Nephron (organoid): ENCODE data around the gene BIRC2.

ENCODE experiments used
- H3K27ac Mint-ChIP-seq, 3 experiments: 2 replicates each; pipeline ENCODE4 v1.8.0; 2020; ENCODE audit warnings: mixed read lengths in 3 of 3, mild to moderate bottlenecking in 2 of 3, moderate library complexity in 1 of 3
- H3K27me3 Mint-ChIP-seq: 2 replicates; pipeline ENCODE4 v1.8.0; 2021; ENCODE audit warnings: low read depth, mild to moderate bottlenecking, moderate library complexity, mixed read lengths
- H3K36me3 Mint-ChIP-seq: 2 replicates; pipeline ENCODE4 v1.8.0; 2020; ENCODE audit warnings: low read depth, mixed read lengths
- H3K4me1 Mint-ChIP-seq: 2 replicates; pipeline ENCODE4 v1.8.0; 2020; ENCODE audit warnings: mixed read lengths
- H3K4me3 Mint-ChIP-seq, 3 experiments: 2 replicates each; pipeline ENCODE4 v1.8.0; 2020; ENCODE audit warnings: mild to moderate bottlenecking in 3 of 3, mixed read lengths in 3 of 3, moderate library complexity in 2 of 3
- H3K9me3 Mint-ChIP-seq: 2 replicates; pipeline ENCODE4 v1.8.0; 2020; ENCODE audit warnings: mixed read lengths
- CTCF ChIP-seq, 3 experiments: fragments of 200-600 bp; sonication (generic); IDR thresholded peaks; one replicate each; pipeline ENCODE4 v1.5.0; 2021; ENCODE audit warnings: antibody characterized with exemption in 3 of 3; ENCODE audit not compliant: unreplicated experiment in 3 of 3

The BIRC2 gene

GRCh38 chr11:102422817-102423712 is 76.1 kb downstream of the BIRC2 start:
- Mint-ChIP-seq H3K4me1 (peaks cover 51% of the 10 kb centered on the region), H3K4me3 (no peak overlapping the region), H3K9me3 (peaks cover 5% of the 10 kb centered on the region), H3K27ac (peak overlapping the region; percentile 24 to 43 (median 27)), H3K36me3 (peaks cover 23% of the 10 kb centered on the region), H3K27me3 (no peaks in the 10 kb centered on the region)
- TF ChIP-seq CTCF (IDR thresholded peaks at IDR 0.05; ENCODE audit: unreplicated experiment in 3 of 3) = no peak

- Mint-ChIP-seq H3K27ac (peak overlapping the region in 1 of 3 experiments; percentile 24), H3K36me3 (peaks cover 14% of the 10 kb centered on the region), H3K9me3 (peaks cover 5% of the 10 kb centered on the region), H3K27me3 (no peaks in the 10 kb centered on the region), H3K4me3 (no peak overlapping the region), H3K4me1 (peaks cover 54% of the 10 kb centered on the region)
- no peak for TF ChIP-seq CTCF (IDR thresholded peaks at IDR 0.05; ENCODE audit: unreplicated experiment in 3 of 3)
Observed at GRCh38 chr11:102423936-102424335, 76.9 kb downstream of the BIRC2 start.

- Mint-ChIP-seq H3K4me3 (no peak overlapping the region), H3K36me3 (peaks cover 18% of the 10 kb centered on the region), H3K27ac (peak overlapping the region; percentile 15 to 61 (median 29)), H3K9me3 (peaks cover 2% of the 10 kb centered on the region), H3K27me3 (no peaks in the 10 kb centered on the region), H3K4me1 (peaks cover 57% of the 10 kb centered on the region)
- no peak for TF ChIP-seq CTCF (IDR thresholded peaks at IDR 0.05; ENCODE audit: unreplicated experiment in 3 of 3)
Observed at GRCh38 chr11:102426000-102426399, 79.0 kb downstream of the BIRC2 start.

GRCh38 chr11:102426570-102426969 is 79.6 kb downstream of the BIRC2 start:
- Mint-ChIP-seq H3K9me3 (peaks cover 2% of the 10 kb centered on the region), H3K27ac (no peak overlapping the region), H3K4me3 (no peak overlapping the region), H3K27me3 (no peaks in the 10 kb centered on the region), H3K36me3 (peaks cover 21% of the 10 kb centered on the region), H3K4me1 (peaks cover 54% of the 10 kb centered on the region)
- TF ChIP-seq CTCF (IDR thresholded peaks at IDR 0.05; ENCODE audit: unreplicated experiment in 3 of 3) = no peak

- H3K36me3 Mint-ChIP-seq = peaks cover 26% of the 10 kb centered on the region
- H3K27ac Mint-ChIP-seq = peak overlapping the region; percentile 16 to 55 (median 26)
- no peak overlapping the region for H3K4me3 Mint-ChIP-seq
- H3K9me3 Mint-ChIP-seq = peaks cover 4% of the 10 kb centered on the region
- H3K27me3 Mint-ChIP-seq = no peaks in the 10 kb centered on the region
- peaks cover 51% of the 10 kb centered on the region for H3K4me1 Mint-ChIP-seq
- no peak for TF ChIP-seq CTCF (IDR thresholded peaks at IDR 0.05; ENCODE audit: unreplicated experiment in 3 of 3)
Observed at GRCh38 chr11:102427068-102427467, 80.1 kb downstream of the BIRC2 start.
